GM20431 (cell line): ENCODE results near the gene TIMM29.

Source experiments
- in situ Hi-C: fragments of 300-500 bp; cut with MseI, MboI; formaldehyde crosslinking; loops from one replicate; pipeline ENCODE4 v1.15.0; 2020; ENCODE audit warnings: low sequenced_read_pairs; ENCODE audit not compliant: unreplicated experiment

The TIMM29 gene

DNA sequence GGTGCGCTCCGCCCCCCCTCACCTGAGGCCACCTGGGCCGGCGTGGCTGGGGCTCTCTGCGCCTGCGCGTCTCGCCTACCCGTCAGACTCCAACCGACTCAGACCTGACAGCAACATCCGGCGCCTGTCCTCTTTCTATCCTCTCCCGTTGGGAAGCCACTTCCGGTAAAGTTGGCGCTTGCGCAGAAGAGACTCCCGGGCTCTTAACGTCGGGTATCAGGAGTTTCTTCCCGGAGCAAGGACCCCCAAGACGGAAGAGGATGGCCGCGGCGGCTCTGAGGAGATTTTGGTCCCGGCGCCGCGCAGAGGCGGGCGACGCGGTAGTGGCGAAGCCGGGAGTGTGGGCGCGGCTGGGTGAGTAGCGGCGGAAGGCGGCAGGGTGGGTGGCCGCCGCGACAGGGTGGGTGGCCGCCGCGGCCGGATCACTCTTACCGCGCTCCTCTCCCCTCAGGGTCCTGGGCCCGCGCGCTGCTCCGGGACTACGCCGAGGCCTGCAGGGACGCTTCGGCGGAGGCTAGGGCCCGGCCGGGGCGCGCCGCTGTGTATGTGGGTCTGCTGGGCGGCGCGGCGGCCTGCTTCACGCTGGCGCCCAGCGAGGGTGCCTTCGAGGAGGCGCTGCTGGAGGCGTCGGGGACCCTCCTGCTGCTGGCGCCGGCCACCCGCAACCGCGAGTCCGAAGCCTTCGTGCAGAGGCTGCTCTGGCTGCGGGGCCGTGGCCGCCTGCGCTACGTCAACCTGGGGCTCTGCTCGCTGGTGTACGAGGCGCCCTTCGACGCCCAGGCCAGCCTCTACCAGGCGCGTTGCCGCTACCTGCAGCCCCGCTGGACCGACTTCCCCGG lies at the start of gene TIMM29, which contains the start of gene YIPF2:
Gene TIMM29 (plus strand): TSS at position 249 of the 839 bp plus-strand sequence. CDS start 12 bp downstream, at position 261.
Gene YIPF2 (minus strand): TSS at position 77 of the 839 bp plus-strand sequence. CDS start 229 bp downstream, outside the sequence.
- in situ Hi-C loops = no loop called here

DNA sequence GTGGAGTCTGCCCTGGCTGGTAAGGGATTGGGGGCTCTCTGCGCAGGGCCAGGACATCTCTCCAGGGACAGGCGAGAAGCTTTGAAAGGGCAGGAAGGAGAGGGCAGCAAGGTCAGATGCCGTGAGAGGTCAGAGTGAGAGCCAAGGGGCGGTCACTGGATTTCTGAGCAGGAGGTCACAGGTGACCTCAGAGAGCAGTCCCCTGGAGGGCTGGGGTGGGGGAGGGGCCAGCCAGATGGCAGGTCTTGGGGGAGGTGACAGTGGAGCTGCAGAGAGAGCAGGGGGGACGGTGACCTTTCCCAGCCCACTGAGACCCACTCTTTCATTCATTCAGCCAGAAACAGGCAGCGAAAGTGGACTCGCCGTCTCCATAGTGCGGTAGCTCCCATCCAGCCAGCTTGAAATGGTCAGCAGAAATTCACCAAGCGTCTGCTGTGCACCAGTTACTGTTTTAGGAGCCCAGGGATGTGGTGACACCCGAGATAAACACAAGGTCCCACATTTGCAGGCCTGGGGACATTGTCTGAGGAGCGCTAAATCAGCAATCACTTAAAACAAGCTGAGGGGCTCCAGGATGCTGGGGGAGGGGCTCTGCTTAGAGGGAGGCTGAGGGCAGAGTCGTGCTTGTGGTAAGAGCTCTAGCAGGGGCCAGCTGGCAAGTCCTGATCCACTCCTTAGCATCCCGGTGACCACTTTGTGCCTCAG lies 47.1 kb upstream of the TIMM29 start:
- in situ Hi-C loops = no loop called here

DNA sequence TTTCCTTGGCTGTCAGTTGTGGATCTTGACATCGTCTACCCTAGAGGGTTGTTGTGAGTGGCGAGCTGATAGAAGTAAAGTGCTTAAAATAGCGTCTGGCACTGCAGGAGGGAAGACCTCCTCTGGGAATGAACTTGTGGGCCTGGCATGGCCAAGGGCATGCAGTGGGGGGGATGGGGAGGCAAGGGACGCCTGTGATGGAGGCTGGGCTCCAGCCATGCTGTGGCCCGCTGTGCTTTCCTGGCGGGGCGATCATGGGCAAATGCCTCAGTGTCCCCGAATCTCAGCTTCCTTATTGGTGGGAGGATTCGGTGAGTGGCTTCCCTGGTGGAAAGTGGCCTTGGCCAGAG lies 46.5 kb upstream of the TIMM29 start:
- in situ Hi-C loops = no loop called here

DNA sequence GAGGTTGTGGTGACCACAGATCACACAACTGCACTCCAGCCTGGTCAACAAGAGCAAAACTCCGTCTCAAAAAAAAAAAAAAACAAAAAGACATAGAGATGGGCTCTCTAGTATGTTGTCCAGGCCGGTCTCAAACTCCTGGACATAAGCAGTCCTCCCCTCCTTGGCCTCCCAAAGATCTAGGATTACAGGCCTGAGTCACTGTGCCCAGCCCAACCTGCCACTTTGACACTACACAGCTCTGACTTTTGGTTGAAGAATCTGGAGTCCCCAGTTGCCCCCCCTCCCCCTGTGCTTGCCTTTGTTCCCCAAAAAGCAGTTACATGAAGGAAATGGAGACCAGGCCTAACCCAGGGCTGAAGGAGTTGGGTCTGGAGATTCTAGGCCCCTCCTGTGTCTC lies 44.3 kb upstream of the TIMM29 start:
- in situ Hi-C loops = no loop called here

DNA sequence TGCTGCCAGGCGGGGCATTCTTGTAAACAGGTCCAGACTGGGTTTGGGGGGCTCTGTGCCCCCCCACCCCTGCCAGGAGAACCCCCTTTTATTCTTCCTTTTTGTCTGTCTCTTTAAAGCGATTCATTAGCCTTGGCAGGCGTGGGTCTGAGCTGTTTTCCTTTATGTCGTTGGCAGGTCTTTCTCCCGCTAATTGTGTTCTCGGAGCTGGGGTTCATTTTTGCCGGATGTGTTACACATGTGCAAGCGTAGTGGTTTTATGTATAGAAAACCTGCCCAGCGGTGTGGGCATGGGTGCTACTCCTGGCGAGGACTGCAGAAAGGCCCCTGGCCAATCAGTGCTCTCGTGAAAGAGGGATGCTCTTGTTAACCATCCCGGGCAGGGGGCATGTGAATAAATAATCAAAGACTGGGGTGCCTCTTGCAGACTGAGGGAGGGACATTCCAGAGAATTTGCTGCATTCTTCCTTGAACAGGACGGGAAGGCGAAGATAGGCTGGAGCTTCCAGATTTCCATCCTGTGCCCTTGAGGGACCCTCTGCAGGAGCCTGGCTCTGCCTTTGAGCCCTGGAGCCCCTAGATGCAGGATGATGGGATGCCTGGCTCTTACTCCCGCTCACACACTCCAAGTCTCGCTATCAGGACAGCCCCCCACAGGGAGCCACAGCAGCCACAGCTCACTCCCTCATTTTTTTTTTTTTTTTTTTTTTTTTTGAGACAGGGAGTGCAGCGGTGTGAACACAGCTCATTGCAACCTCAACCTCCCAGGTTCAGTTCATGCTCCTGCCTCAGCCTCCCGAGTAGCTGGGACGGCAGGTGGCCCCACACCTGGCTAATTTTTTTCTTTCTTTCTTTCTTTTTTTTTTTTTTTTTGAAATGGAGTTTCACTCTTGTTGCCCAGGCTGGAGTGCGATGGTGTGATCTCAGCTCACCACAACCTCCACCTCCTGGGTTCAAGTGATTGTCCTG lies 43.1 kb upstream of the TIMM29 start:
- in situ Hi-C loops = no loop called here

DNA sequence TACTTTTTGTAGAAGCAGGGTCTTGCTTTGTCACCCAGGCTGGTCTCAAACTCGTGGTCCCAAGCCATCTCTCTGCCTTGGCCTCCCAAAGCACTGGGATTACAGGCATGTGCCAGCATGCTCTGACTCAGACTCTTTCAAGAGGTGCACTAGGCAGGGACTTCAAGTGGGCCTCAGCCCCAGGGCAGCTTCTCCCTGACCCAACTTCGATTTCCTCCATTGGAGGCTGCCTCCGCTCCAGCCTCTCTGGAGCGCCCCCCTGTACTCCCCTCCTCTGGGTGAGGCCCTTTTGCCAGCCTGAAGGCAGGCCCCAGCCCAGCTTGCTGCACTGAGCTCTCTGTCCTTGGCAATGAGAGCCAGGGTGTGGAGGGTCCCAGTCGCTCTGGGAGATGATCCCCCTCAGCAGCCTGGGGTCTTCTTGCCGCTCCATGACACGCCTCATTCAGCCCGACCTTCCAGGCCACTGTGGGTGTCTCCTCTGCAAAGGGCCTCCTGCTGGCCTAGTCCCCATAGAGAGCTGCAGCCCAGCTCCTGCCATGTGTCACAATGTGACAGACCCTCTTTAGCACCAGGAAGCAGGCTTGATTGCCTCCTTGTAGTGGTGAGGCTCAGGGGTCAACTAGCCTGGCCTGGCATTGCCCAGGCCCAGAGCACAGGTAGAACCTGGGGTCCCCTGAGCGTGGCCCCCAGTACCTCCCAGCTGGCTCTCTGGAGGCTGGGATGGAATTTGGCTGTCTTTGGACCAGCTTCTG lies 40.8 kb upstream of the TIMM29 start:
- in situ Hi-C loops = no loop called here

DNA sequence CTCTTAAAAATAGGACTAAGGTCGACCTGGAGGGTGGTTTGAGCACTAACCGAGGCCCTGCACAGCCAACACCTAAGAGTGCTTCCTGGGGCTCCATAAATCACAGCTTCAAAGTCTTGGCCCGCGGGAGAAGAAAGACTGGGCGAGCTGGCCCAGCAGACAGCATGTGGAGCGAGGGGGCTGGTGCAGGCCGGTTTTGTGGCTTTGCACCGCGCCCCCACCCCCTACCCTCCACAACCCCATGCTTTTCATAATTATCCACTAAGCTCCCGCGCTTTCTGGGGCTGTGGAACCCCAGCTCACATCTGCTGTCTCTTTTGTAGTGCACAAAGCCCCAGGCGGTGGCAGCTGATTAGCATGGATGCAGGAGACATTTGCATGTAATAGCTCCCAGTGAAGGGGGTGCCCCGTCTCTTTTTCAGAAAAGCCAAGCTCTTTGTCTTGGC lies 40.2 kb upstream of the TIMM29 start:
- in situ Hi-C loops = no loop called here

DNA sequence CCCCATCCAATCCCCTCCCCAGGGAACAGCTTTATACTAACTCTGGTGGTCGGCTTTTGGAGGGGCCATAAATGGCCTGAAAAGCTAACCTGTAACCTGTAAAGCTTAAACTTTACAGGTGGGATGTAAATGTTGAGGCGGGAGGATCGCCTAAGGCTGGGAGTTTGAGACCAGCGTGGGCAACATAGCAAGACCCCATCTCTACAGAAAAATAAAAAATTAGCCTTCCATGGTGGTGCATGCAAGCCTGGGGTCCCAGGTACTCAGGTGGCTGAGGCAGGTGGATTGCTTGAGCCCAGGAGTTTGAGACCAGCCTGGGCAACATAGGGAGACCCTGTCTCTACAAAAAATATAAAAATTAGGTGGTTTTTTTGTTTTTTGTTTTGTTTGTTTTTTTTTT lies 38.7 kb upstream of the TIMM29 start:
- in situ Hi-C loops = no loop called here

DNA sequence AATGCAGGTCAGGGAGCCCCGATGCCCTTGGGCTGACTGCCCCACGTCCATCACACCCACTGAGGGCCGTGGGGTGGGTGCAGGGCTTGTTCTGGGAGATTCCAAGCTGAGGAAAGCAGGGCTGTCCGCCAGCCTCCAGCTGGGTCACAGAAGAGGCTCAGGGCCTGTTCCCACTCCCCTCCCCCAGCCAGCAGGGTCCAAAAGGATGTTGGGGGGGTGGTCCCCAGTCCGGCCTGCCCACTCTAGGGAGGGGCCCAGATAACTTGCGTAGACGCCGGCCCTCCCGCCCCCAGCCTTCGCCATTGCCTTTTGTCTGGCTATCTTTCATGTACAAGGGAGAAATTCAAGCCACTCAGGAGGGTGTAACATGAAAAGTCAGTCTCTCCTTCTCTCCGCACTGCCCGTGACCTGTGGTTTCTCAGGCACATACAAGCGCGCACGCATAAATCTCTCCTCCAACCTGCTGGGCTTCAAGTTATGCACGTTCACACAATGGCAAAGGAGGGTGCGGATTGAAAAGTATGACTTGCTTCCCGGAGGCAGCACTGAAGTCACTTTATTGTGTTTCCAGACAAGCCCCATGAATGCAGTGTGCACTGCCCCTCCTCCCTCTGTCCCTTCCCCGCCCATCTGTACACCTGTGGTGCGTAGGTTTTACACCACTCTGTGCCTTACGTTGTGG lies 37.1 kb upstream of the TIMM29 start:
- in situ Hi-C loops = no loop called here

DNA sequence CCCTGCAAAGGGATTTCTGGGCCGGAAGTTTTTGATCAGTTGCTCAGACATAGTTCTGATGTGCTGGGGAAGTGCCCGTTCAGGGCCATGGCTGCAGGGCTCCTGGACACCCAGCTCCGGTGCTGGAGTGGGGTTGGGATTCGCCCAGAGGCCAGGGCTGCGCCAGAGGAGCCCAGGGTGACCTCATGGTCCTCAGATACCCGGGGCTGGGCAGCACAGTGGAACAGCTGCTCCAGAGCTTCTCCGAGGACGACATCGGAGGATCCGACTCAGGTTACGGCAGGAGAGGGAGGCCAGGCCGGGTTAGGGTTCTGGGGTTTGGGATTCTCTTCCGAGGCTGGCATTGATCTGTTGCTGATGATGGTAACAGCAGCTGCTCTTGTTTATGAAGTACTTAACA lies 36.4 kb upstream of the TIMM29 start:
- in situ Hi-C loops = no loop called here

DNA sequence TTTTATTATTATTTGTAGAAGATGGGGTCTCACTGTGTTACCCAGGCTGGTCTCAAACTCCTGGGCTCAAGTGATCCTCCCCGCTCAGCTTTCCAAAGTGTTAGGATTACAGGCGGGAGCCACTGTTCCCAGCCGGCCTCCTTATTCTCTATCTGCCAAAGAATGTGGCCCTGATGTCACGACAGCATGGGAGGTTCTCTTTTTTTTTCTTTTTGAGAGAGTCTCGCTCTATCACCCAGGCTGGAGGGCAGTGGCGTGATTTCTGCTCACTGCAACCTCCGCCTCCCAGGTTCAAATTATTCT lies 33.7 kb upstream of the TIMM29 start:
- in situ Hi-C loops = no loop called here

DNA sequence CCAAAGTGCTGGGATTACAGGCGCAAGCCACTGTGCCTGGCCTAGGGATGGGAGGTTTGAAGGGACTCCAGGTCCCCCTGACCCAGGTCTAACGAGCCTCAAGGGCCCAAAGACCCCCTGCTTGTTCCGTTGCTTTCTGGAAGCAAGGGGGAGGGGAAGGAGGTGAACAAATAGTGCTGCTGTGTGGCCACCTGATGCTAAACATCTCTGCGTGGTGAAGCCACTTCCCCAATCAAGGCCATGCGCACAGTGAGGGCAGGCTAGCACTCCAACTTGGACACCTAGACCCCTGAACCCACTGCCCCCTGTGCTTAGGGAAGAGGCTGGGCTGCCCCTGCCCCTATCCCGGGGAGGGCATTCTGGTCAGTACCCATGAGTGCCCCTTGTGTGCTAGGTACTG lies 33.2 kb upstream of the TIMM29 start:
- in situ Hi-C loops = no loop called here

DNA sequence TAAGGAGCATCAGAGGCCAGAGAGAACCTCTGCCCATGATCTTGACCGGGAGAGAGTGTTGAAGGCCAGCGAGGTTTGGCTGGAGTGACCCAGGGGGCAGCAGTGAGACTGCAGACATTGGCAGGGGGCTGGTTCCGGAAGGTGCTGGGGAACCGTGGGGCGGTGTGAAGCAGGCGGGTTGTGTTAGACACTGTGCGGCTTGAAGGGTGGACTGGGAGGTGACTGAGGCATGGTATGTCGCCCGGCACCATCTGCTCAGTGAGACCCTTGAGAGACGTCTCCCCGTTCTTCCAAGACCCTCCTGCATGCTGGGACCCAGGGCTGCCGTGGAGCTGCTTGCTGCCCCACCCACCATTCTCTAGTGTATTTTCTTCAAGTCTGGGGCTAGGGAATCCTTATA lies 32.7 kb upstream of the TIMM29 start:
- in situ Hi-C loops = no loop called here

DNA sequence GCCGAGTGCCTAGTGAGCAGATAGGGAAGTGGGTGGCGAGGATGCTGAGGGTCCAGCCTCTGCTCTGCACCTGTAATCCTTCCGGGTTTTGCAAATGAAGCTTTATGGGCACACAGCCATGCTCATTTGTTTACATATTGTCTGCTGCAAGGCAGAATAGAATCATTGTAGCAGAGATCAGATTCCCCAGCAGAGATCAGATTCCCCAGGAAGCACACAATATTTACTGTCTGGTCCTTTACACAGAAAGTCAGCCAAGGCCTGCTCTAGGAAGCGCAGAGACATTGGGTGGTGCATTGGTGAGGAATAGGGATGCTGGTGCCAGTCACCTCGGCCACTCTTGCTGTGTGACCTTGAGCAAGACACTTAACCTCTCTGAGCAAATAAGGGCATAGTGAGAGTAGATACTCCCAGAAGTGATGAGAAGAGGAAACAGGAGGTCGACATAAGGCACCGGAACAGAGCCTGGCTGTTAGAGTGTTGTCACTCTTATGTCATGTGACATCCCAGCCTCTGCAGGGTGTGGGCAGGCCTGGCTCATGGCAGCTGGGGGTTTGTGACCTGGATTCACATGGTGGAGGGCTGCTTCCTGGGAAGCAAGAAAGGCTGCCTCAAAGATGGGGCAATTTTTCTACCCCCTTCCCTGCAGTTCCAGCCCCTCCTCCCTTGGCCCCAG lies 31.6 kb upstream of the TIMM29 start:
- in situ Hi-C loops = no loop called here

DNA sequence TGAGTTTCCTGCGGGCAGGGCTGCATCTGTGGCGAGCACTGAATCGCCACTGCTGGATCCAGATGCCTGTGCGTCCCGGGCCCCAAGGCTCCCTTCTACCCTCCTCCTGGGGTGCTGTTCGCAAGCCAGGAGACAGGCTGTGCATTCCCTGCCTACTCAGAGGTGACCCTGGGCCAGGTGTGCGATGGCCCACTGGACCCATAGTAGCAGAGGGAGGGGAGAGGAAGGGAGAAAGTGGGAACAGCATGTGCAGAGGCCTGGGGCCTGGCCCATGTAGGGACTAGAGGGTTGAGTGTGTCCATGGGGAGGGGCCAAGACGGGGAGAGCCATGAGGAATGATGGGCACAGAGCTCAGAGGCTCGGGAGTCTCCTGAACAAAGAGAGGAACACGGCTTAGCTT lies 30.0 kb upstream of the TIMM29 start:
- in situ Hi-C loops = no loop called here

DNA sequence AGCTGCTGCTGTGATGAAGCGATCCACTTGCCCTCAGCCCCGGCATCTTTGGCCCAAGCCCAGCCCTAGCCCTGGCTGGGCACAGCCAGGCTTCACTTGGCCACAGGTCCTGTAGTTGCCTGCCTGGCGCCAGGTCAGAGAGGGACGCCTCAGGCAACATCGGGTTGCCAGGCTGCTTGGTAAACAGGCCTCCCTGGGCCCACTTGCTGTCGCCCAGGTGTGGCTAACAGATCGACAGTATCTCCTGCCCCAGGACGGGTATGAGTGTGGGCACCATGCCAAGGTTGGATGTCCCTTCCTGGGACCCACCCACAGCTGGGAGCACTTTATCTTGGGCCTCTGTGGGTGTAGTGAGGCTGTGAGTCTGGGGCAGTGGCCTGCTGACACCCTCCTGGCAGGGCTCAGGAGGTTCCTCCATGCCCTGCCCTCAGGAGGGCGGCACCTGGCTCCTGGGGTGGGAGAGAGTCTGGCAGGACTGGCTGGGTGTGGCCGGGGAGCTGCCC lies 29.4 kb upstream of the TIMM29 start:
- in situ Hi-C loops = no loop called here

DNA sequence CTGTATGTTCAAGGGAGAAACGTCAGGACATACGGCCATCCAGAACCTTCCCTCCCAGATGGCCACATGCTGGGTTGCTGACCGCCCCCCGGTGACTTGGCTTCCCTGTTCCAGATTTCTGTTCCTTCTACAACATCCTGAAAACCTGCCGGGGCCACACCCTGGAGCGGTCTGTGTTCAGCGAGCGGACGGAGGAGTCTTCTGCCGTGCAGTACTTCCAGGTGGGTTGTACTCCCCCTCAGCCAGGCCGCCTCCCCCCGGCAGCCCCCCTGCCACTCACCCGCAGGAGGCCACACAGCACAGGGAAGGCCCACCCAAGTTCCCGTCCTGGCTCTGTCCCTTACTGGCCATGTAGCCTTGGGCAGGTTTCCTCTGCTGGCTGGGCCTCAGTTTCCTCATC lies 20.7 kb upstream of the TIMM29 start:
- in situ Hi-C loops = no loop called here

DNA sequence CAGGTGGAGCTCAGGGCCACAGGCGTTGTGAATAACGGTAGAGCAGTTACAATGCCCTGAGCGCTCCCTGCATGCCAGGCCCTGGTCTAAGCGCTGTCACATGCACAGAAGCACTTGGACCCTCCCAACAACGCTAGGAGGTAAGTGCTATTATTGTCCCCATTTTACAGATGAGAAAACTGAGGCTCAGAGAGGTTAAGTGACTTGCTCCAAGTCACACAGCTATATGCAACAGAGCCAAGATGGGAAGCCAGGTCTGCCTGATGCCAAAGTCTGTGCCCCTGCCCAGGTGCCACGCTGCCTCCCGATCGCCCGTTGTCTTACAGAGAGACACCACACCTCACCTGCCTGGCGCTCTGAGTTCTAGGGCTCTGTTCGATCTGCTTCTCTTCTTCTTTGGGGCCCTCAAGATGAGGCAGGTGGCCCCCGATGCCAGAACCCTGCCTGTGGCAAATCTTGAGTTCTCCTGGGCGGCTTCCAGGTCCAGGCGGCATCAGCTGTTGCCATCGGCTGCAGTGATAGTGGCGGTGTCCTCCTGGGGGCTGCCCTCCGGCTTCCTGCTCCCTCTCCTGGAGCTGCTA lies 20.1 kb upstream of the TIMM29 start:
- in situ Hi-C loops = no loop called here
